H1 (cell line): ENCODE data around the gene SCN4A. TPM values are rescaled to one million over a fixed set of nuclear protein-coding genes. Genes with fewer than 3 reads are reported as not detected.

Experiments used
- CTCF ChIA-PET: fragments of 300-600 bp; sonication (Branson Sonifier 250); formaldehyde crosslinking; loops from one replicate; lab custom pipeline; 2021; ENCODE audit not compliant: partially characterized antibody; lab: Charles Lee
- POLR2A ChIA-PET: fragments of 300-600 bp; sonication (Branson Sonifier 250); formaldehyde crosslinking; loops from one replicate; lab custom pipeline; 2021; ENCODE audit warnings: inconsistent platforms; ENCODE audit not compliant: partially characterized antibody; lab: Charles Lee
- DNase-seq, 2 experiments: peaks; one replicate each; pipeline versions ENCODE4 v3.0.0 to v3.0.0-alpha.2; 2010 to 2022; ENCODE audit warnings: low spot score in 2 of 2, low read depth in 1 of 2, mixed read lengths in 1 of 2
- FAIRE-seq: peaks from 2 replicates; lab custom pipeline; 2011; peaks lifted over from hg19 to GRCh38; lab: Jason Lieb, UNC
- H2AFZ ChIP-seq: 2 replicates; pipeline ENCODE4 v1.8.1; 2012; ENCODE audit warnings: low read length, inconsistent platforms
- H2AK5ac ChIP-seq: 2 replicates; pipeline ENCODE4 v1.6.1; 2013; ENCODE audit warnings: low read depth, low read length
- H2BK120ac ChIP-seq: replicated peaks from 2 replicates; pipeline ENCODE3; 2013; ENCODE audit warnings: low read depth, low read length, inconsistent platforms
- H2BK12ac ChIP-seq: 2 replicates; pipeline ENCODE4 v1.6.1; 2013; ENCODE audit warnings: low read depth, low read length
- H2BK15ac ChIP-seq: 2 replicates; pipeline ENCODE4 v1.6.1; 2013; ENCODE audit warnings: low read length
- H2BK20ac ChIP-seq: 2 replicates; pipeline ENCODE4 v1.6.1; 2013; ENCODE audit warnings: low read length
- H2BK5ac ChIP-seq: 2 replicates; pipeline ENCODE4 v1.6.1; 2013; ENCODE audit warnings: low read depth, low read length
- H3K14ac ChIP-seq: 2 replicates; pipeline ENCODE4 v1.6.1; 2013; ENCODE audit warnings: inconsistent platforms; ENCODE audit not compliant: insufficient read length
- H3K18ac ChIP-seq: 2 replicates; pipeline ENCODE4 v1.6.1; 2013; ENCODE audit warnings: low read length; ENCODE audit errors: extremely low read depth
- H3K23ac ChIP-seq: 2 replicates; pipeline ENCODE4 v1.6.1; 2013; ENCODE audit warnings: inconsistent platforms; ENCODE audit not compliant: insufficient read length
- H3K23me2 ChIP-seq: 2 replicates; pipeline ENCODE4 v1.6.1; 2013; ENCODE audit warnings: low read depth, low read length
- H3K27ac ChIP-seq: 2 replicates; pipeline ENCODE4 v1.6.1; 2011; ENCODE audit warnings: low read depth, low read length, inconsistent platforms
- H3K27me3 ChIP-seq, 4 experiments: replicated peaks in 1 of 4; 1 replicate in 1 of 4; 2 replicates in 3 of 4; pipeline versions ENCODE4 v1.6.1 to v1.8.1; 2011 to 2013; ENCODE audit warnings: low read length in 3 of 4, mild to moderate bottlenecking in 3 of 4, inconsistent platforms in 2 of 4, mixed read lengths in 2 of 4, moderate library complexity in 1 of 4; ENCODE audit not compliant: control insufficient read depth in 3 of 4, insufficient read depth in 3 of 4; ENCODE audit errors: extremely low read depth in 1 of 4
- H3K36me3 ChIP-seq, 4 experiments: 2 replicates each; pipeline versions ENCODE4 v1.6.1 to v1.8.1; 2011 to 2013; ENCODE audit warnings: mild to moderate bottlenecking in 4 of 4, low read length in 3 of 4, moderate library complexity in 2 of 4, control low read depth in 1 of 4, inconsistent platforms in 1 of 4; ENCODE audit not compliant: insufficient read depth in 4 of 4, control insufficient read depth in 2 of 4
- H3K4ac ChIP-seq: replicated peaks from 2 replicates; pipeline ENCODE3; 2013; ENCODE audit warnings: low read length, low read depth, mixed read lengths, inconsistent platforms; ENCODE audit not compliant: insufficient read length
- H3K4me1 ChIP-seq, 4 experiments: replicated peaks in 1 of 4; 1 replicate in 1 of 4; 2 replicates in 3 of 4; pipeline versions ENCODE4 v1.6.1 to v1.8.1; 2011 to 2013; ENCODE audit warnings: low read length in 3 of 4, inconsistent platforms in 2 of 4, mixed read lengths in 1 of 4; ENCODE audit not compliant: insufficient read depth in 4 of 4, control insufficient read depth in 3 of 4
- H3K4me2 ChIP-seq, 2 experiments: 2 replicates each; pipeline versions ENCODE4 v1.6.1 to v1.8.1; 2011 to 2013; ENCODE audit warnings: low read depth in 2 of 2, low read length in 2 of 2, control low read depth in 1 of 2, inconsistent platforms in 1 of 2, mild to moderate bottlenecking in 1 of 2; ENCODE audit not compliant: insufficient read depth in 1 of 2
- H3K4me3 ChIP-seq, 4 experiments: fragments of 200-600, 300-600 bp in 1 of 4; sonication (generic), shearing (Covaris generic), sonication (Bioruptor Twin) in 1 of 4; 2 replicates each; pipeline versions ENCODE4 v1.5.1 to v1.8.1; 2011 to 2016; ENCODE audit warnings: low read length in 4 of 4, low read depth in 3 of 4, control low read depth in 2 of 4, inconsistent platforms in 2 of 4, mild to moderate bottlenecking in 2 of 4, mixed read lengths in 1 of 4, moderate library complexity in 1 of 4; ENCODE audit not compliant: insufficient read depth in 2 of 4; ENCODE audit errors: extremely low read depth in 1 of 4
- H3K56ac ChIP-seq: replicated peaks from 2 replicates; pipeline ENCODE3; 2013; ENCODE audit warnings: low read depth, mild to moderate bottlenecking, mixed read lengths, low read length, inconsistent platforms; ENCODE audit not compliant: insufficient read length
- H3K79me1 ChIP-seq: 2 replicates; pipeline ENCODE4 v1.6.1; 2013; ENCODE audit warnings: low read depth, low read length, control low read depth
- H3K79me2 ChIP-seq, 2 experiments: 2 replicates each; pipeline versions ENCODE4 v1.6.1 to v1.8.1; 2012 to 2013; ENCODE audit warnings: low read length in 2 of 2, mild to moderate bottlenecking in 2 of 2, inconsistent platforms in 1 of 2; ENCODE audit not compliant: insufficient read depth in 2 of 2, control insufficient read depth in 1 of 2
- H3K9ac ChIP-seq, 4 experiments: replicated peaks in 1 of 4; 1 replicate in 1 of 4; 2 replicates in 3 of 4; pipeline versions ENCODE4 v1.6.1 to v1.8.1; 2011 to 2013; ENCODE audit warnings: low read depth in 3 of 4, low read length in 3 of 4, control low read depth in 2 of 4, mild to moderate bottlenecking in 2 of 4, moderate library complexity in 2 of 4, inconsistent platforms in 1 of 4; ENCODE audit errors: extremely low read depth in 1 of 4
- H3K9me3 ChIP-seq, 2 experiments: 2 replicates each; pipeline versions ENCODE4 v1.6.1 to v1.8.1; 2012 to 2013; ENCODE audit warnings: mild to moderate bottlenecking in 2 of 2, moderate library complexity in 2 of 2, control low read depth in 1 of 2, inconsistent platforms in 1 of 2, low read depth in 1 of 2, low read length in 1 of 2, mixed read lengths in 1 of 2; ENCODE audit not compliant: insufficient read depth in 2 of 2
- H4K20me1 ChIP-seq, 2 experiments: replicated peaks in 1 of 2; 2 replicates each; pipeline versions ENCODE3 to v1.8.1; 2011 to 2013; ENCODE audit warnings: inconsistent platforms in 2 of 2, low read length in 2 of 2, mild to moderate bottlenecking in 1 of 2; ENCODE audit not compliant: insufficient read depth in 2 of 2, control insufficient read depth in 1 of 2
- H4K5ac ChIP-seq: 2 replicates; pipeline ENCODE4 v1.6.1; 2013; ENCODE audit warnings: low read length, low read depth, mixed read lengths, inconsistent platforms; ENCODE audit not compliant: insufficient read length
- H4K8ac ChIP-seq: 2 replicates; pipeline ENCODE4 v1.8.0; 2013; ENCODE audit warnings: mild to moderate bottlenecking, moderate library complexity, low read length, inconsistent platforms; ENCODE audit not compliant: insufficient read depth; ENCODE audit errors: extremely low read depth
- H4K91ac ChIP-seq: replicated peaks from 2 replicates; pipeline ENCODE3; 2013; ENCODE audit warnings: low read length, mixed read lengths, inconsistent platforms; ENCODE audit not compliant: insufficient read length
- ATF2 ChIP-seq: IDR thresholded peaks from 2 replicates; pipeline ENCODE4 v1.6.1; 2012; ENCODE audit warnings: low read length, inconsistent platforms
- CREB1 ChIP-seq: IDR thresholded peaks from 2 replicates; pipeline ENCODE4 v1.6.1; 2012; ENCODE audit warnings: inconsistent platforms
- GABPA ChIP-seq: IDR thresholded peaks from 2 replicates; pipeline ENCODE4 v1.6.1; 2011; ENCODE audit warnings: mild to moderate bottlenecking, low read length, moderate library complexity, borderline replicate concordance; ENCODE audit not compliant: insufficient read depth
- HDAC2 ChIP-seq, 2 experiments: fragments of 300-600 bp in 1 of 2; sonication (generic) in 1 of 2; IDR thresholded peaks; 2 replicates each; pipeline ENCODE4 v1.6.1; 2011 to 2012; ENCODE audit warnings: low read depth in 2 of 2, low read length in 2 of 2, mild to moderate bottlenecking in 2 of 2, moderate library complexity in 2 of 2, borderline replicate concordance in 1 of 2, inconsistent platforms in 1 of 2
- HDAC6 ChIP-seq: IDR thresholded peaks from one replicate; pipeline ENCODE4 v1.7.1; 2012; ENCODE audit warnings: low read depth, mild to moderate bottlenecking, inconsistent platforms, low read length, moderate library complexity
- POLR2AphosphoS5 ChIP-seq: IDR thresholded peaks from 2 replicates; pipeline ENCODE4 v1.6.1; 2011; ENCODE audit warnings: low read depth, low read length
- RAD21 ChIP-seq, 2 experiments: IDR thresholded peaks in 1 of 2; conservative IDR thresholded peaks in 1 of 2; 2 replicates each; pipeline ENCODE4 v1.6.1; 2011; ENCODE audit warnings: low read depth in 2 of 2, low read length in 2 of 2, improper control_type of control experiment in 1 of 2, inconsistent platforms in 1 of 2, mild to moderate bottlenecking in 1 of 2, moderate library complexity in 1 of 2
- SRF ChIP-seq: IDR thresholded peaks from 2 replicates; pipeline ENCODE4 v1.6.1; 2011; ENCODE audit warnings: mild to moderate bottlenecking, low read depth, low read length, moderate library complexity
- TBP ChIP-seq: IDR thresholded peaks from 2 replicates; pipeline ENCODE4 v1.6.1; 2011; ENCODE audit warnings: low read depth, low read length, improper control_type of control experiment
- WGBS, 2 experiments: shearing (Covaris generic) in 1 of 2; methylation state at CpG; one replicate each; pipeline versions ENCODE4 v1.1.6 to v1.1.7; 2013 to 2015; ENCODE audit warnings: low lambda C conversion rate in 2 of 2, mixed read lengths in 2 of 2, inconsistent platforms in 1 of 2, low coverage in 1 of 2, missing lambda C conversion rate in 1 of 2; ENCODE audit not compliant: insufficient replicate concordance in 2 of 2, insufficient coverage in 1 of 2, insufficient read length in 1 of 2; ENCODE audit errors: extremely low coverage in 1 of 2, missing lambda C conversion rate in 1 of 2; 5-methylcytosine and 5-hydroxymethylcytosine counted together
- polyA plus RNA-seq, 7 experiments: library from polyadenylated mRNA; depleted of rRNA in 3 of 7; stranded (reverse) in 5 of 7; unstranded in 2 of 7; fragments of >200 nt in 5 of 7; fragments of 200-250 nt in 2 of 7; gene quantifications; 1 replicate in 5 of 7; 2 replicates in 1 of 7; 4 replicates in 1 of 7; pipeline versions ENCODE4 v1.2.1 to v1.2.3, GENCODE V29; 2011 to 2013; ENCODE audit warnings: missing spikeins in 2 of 7, mixed read lengths in 2 of 7
- total RNA-seq: library from RNA; stranded (reverse); fragmentation: NEBNext Ultra II Directional; extraction: Animal tissue kit (Norgen Biotek cat#: 25700); gene quantifications from 2 replicates; pipeline ENCODE4 v1.2.1, GENCODE V29; 2021

The SCN4A gene
- total and polyA plus RNA-seq, 2 of the 8 experiments (the other 6 are each of a cell fraction or from before 2014, with no cell fraction given), result 5.0 to 8.5 TPM

GRCh38 chr17:63999680-64000531 lies 27.2 kb upstream of the SCN4A start:
- H4K91ac ChIP-seq, result no peak overlapping the region
- 85% methylated on average over 21 of the region's 25 CpGs; no CpG with 5 or more reads in 1 of the 2 experiments for WGBS, 2 experiments
- no peak for TF ChIP-seq TBP
- TF ChIP-seq GABPA, result no peak
- TF ChIP-seq ATF2, result no peak
- TF ChIP-seq CREB1, result no peak
- no peak for TF ChIP-seq HDAC6
- TF ChIP-seq POLR2AphosphoS5, result no peak
- no peak for TF ChIP-seq SRF
- TF ChIP-seq RAD21 (IDR thresholded peaks at IDR 0.05 in 1 of 2, conservative IDR thresholded peaks at IDR 0.05 in 1 of 2; ENCODE audit: low read depth in 2 of 2, low read length in 2 of 2), result no peak
- TF ChIP-seq HDAC2 (IDR thresholded peaks at IDR 0.05; ENCODE audit: borderline replicate concordance in 1 of 2, low read depth in 2 of 2, low read length in 2 of 2), result no peak

More at GRCh38 chr17:63999680-64000531, 27.2 kb upstream of the SCN4A start:
- Histone ChIP-seq H3K56ac (no peak overlapping the region), H2BK20ac (peak overlapping the region; percentile 17; the same call in 1 of the 2 replicates), H4K5ac (no peak overlapping the region), H2AFZ (no peak overlapping the region), H3K36me3 (no peaks in the 10 kb centered on the region), H3K4me2 (peak overlapping the region in 1 of 2 experiments; percentile 87; a peak in 1 of 4 replicates), H2BK12ac (peak overlapping the region; percentile 77; the same call in 1 of the 2 replicates), H3K4me3 (no peak overlapping the region), H3K23ac (no peak overlapping the region), H2BK5ac (no peak overlapping the region; the same call in 1 of the 2 replicates), H3K4ac (no peak overlapping the region), H3K27me3 (peaks cover 0 to 28% (median 16%) of the 10 kb centered on the region in 4 experiments; a peak in 5 of 7 replicates), H3K27ac (no peak overlapping the region), H3K23me2 (peaks cover 12% of the 10 kb centered on the region; the same call in 1 of the 2 replicates), H3K14ac (no peak overlapping the region), H2BK15ac (peak overlapping the region; percentile 13; the same call in 1 of the 2 replicates), H3K79me2 (no peaks in the 10 kb centered on the region), H3K9me3 (no peaks in the 10 kb centered on the region), H3K9ac (0 out of 7 replicates have a peak overlapping the region, but pooled peaks of 1 of the 4 experiments have one; percentile 27), H4K8ac (no peak overlapping the region), H3K4me1 (peaks cover 3 to 14% (median 6%) of the 10 kb centered on the region in 4 experiments), H2AK5ac (peak overlapping the region; percentile 93), H2BK120ac (no peak overlapping the region), H4K20me1 (peaks cover 0 to 5% of the 10 kb centered on the region in 2 experiments), H3K79me1 (no peaks in the 10 kb centered on the region), H3K18ac (no peak overlapping the region)
- DNase-seq, result no peak
- CTCF ChIA-PET, result interaction anchor here (0.6 to 2.7 kb wide), 11 partner anchors 10 to 118 kb away, joined by 3 to 24 read pairs (median 4); partner anchors contain the start of genes CSHL1, GH2 and ICAM2
- no peak for FAIRE-seq
- POLR2A ChIA-PET, result interaction anchor here (1.2 kb wide), 1 partner anchor 146 kb away, joined by 5 read pairs; no protein-coding TSS in a partner anchor
